Fibroblast of lung (primary cell): ENCODE measurements around the gene SLC15A2. TPM values are rescaled to one million over a fixed set of nuclear protein-coding genes. Genes with fewer than 3 reads are reported as not detected.

Source experiments
- DNase-seq, 2 donors: peaks; one replicate each; pipeline versions ENCODE4 v3.0.0 to v3.0.0-alpha.2; 2010; ENCODE audit warnings: low read depth in 2 of 2
- H2AFZ ChIP-seq: 2 replicates; pipeline ENCODE4 v1.5.1; 2012; ENCODE audit warnings: low read length, control low read depth, inconsistent platforms
- H3K27ac ChIP-seq: 2 replicates; pipeline ENCODE4 v1.5.1; 2011; ENCODE audit warnings: low read length, control low read depth; ENCODE audit not compliant: insufficient read depth
- H3K27me3 ChIP-seq: 2 replicates; pipeline ENCODE4 v1.5.1; 2011; ENCODE audit warnings: mild to moderate bottlenecking, low read length; ENCODE audit not compliant: control insufficient read depth, insufficient read depth
- H3K36me3 ChIP-seq: 2 replicates; pipeline ENCODE4 v1.5.1; 2011; ENCODE audit warnings: low read length; ENCODE audit not compliant: control insufficient read depth, insufficient read depth
- H3K4me1 ChIP-seq: 2 replicates; pipeline ENCODE4 v1.5.1; 2011; ENCODE audit warnings: low read length; ENCODE audit not compliant: control insufficient read depth, insufficient read depth; ENCODE audit errors: extremely low read depth
- H3K4me2 ChIP-seq: 2 replicates; pipeline ENCODE4 v1.5.1; 2011; ENCODE audit warnings: low read length, control low read depth; ENCODE audit not compliant: insufficient read depth; ENCODE audit errors: extremely low read depth
- H3K4me3 ChIP-seq, 4 experiments: fragments of 200-600 bp in 1 of 4; sonication (generic) in 1 of 4; replicated peaks in 1 of 4; 2 replicates each; pipeline ENCODE4 v1.5.1; 2011 to 2016; ENCODE audit warnings: low read length in 4 of 4, low read depth in 3 of 4, mild to moderate bottlenecking in 3 of 4, control low read depth in 2 of 4, inconsistent platforms in 1 of 4, mixed read lengths in 1 of 4; ENCODE audit not compliant: insufficient read depth in 1 of 4; ENCODE audit errors: control extremely low read depth in 1 of 4
- H3K79me2 ChIP-seq: 2 replicates; pipeline ENCODE4 v1.5.1; 2012; ENCODE audit warnings: mild to moderate bottlenecking, low read length, inconsistent platforms; ENCODE audit not compliant: control insufficient read depth, insufficient read depth
- H3K9ac ChIP-seq: 2 replicates; pipeline ENCODE4 v1.5.1; 2011; ENCODE audit warnings: mild to moderate bottlenecking, low read length, control low read depth; ENCODE audit not compliant: insufficient read depth
- H3K9me3 ChIP-seq: 2 replicates; pipeline ENCODE4 v1.5.1; 2012; ENCODE audit warnings: low read depth, low read length; ENCODE audit not compliant: control insufficient read depth, insufficient read depth
- H4K20me1 ChIP-seq: 2 replicates; pipeline ENCODE4 v1.5.1; 2011; ENCODE audit warnings: low read length; ENCODE audit not compliant: control insufficient read depth, insufficient read depth; ENCODE audit errors: extremely low read depth
- EZH2 ChIP-seq: IDR thresholded peaks from 2 replicates; pipeline ENCODE4 v1.5.1; 2012; ENCODE audit warnings: low read length, control low read depth, mild to moderate bottlenecking; ENCODE audit errors: missing control alignments
- polyA plus RNA-seq, 2 donors: library from polyadenylated mRNA; depleted of rRNA in 1 of 2; stranded (reverse) in 1 of 2; unstranded in 1 of 2; fragments of >200 nt; gene quantifications; 2 replicates each; pipeline ENCODE4 v1.2.1, GENCODE V29; 2011 to 2012; ENCODE audit warnings: missing spikeins in 1 of 2
- total RNA-seq: library from RNA; depleted of rRNA; stranded (reverse); fragments of >200 nt; gene quantifications from 2 replicates; pipeline ENCODE4 v1.2.1, GENCODE V29; 2014
- TF ChIP-seq, protein P1 (sequence below), 2 donors: IDR thresholded peaks in 1 of 2; conservative IDR thresholded peaks in 1 of 2; 1 replicate in 1 of 2; 2 replicates in 1 of 2; pipeline ENCODE4 v1.5.1; 2011 to 2012; ENCODE audit warnings: low read length in 2 of 2, control low read depth in 1 of 2, inconsistent platforms in 1 of 2, low read depth in 1 of 2, mild to moderate bottlenecking in 1 of 2

SLC15A2 gene
- total and polyA plus RNA-seq, 2 donors (not counting 1 experiment from before 2014, with no cell fraction given) = 0.31 to 0.33 TPM

DNA sequence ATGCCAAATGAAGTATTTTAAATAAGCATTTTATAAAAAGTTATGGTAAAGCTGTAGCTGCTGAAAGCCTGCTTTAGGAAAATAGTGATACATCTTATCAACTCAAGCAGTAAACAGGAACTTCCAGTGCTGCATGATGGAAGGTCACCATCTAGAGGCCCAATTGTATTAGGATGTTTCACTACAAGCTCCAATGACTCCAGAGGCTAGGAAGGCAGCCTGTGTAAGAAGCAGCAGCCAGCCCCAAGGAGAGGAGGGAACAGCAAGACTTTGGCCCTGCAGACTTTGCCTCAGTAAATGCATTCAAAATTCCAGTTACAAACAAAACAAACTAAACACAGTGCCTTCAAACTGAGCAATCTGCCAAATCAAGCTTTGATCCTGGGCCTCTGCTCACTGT is 95.7 kb downstream of the SLC15A2 start:
- Histone ChIP-seq H3K36me3 (no peaks in the 10 kb centered on the region), H2AFZ (no peak overlapping the region), H3K27me3 (no peaks in the 10 kb centered on the region), H3K27ac (no peak overlapping the region), H3K4me3 (no peak overlapping the region), H3K9me3 (no peaks in the 10 kb centered on the region), H3K4me1 (no peaks in the 10 kb centered on the region), H4K20me1 (no peaks in the 10 kb centered on the region), H3K79me2 (no peaks in the 10 kb centered on the region), H3K4me2 (no peak overlapping the region), H3K9ac (no peak overlapping the region)
- peak in 1 of 2 donors; percentile 3 for DNase-seq
- TF ChIP-seq EZH2 = no peak
- TF ChIP-seq, protein P1, sequence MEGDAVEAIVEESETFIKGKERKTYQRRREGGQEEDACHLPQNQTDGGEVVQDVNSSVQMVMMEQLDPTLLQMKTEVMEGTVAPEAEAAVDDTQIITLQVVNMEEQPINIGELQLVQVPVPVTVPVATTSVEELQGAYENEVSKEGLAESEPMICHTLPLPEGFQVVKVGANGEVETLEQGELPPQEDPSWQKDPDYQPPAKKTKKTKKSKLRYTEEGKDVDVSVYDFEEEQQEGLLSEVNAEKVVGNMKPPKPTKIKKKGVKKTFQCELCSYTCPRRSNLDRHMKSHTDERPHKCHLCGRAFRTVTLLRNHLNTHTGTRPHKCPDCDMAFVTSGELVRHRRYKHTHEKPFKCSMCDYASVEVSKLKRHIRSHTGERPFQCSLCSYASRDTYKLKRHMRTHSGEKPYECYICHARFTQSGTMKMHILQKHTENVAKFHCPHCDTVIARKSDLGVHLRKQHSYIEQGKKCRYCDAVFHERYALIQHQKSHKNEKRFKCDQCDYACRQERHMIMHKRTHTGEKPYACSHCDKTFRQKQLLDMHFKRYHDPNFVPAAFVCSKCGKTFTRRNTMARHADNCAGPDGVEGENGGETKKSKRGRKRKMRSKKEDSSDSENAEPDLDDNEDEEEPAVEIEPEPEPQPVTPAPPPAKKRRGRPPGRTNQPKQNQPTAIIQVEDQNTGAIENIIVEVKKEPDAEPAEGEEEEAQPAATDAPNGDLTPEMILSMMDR (conservative IDR thresholded peaks at IDR 0.05 in 1 of 2, IDR thresholded peaks at IDR 0.05 in 1 of 2; ENCODE audit: low read depth in 1 of 2, low read length in 2 of 2) = no peak

DNA sequence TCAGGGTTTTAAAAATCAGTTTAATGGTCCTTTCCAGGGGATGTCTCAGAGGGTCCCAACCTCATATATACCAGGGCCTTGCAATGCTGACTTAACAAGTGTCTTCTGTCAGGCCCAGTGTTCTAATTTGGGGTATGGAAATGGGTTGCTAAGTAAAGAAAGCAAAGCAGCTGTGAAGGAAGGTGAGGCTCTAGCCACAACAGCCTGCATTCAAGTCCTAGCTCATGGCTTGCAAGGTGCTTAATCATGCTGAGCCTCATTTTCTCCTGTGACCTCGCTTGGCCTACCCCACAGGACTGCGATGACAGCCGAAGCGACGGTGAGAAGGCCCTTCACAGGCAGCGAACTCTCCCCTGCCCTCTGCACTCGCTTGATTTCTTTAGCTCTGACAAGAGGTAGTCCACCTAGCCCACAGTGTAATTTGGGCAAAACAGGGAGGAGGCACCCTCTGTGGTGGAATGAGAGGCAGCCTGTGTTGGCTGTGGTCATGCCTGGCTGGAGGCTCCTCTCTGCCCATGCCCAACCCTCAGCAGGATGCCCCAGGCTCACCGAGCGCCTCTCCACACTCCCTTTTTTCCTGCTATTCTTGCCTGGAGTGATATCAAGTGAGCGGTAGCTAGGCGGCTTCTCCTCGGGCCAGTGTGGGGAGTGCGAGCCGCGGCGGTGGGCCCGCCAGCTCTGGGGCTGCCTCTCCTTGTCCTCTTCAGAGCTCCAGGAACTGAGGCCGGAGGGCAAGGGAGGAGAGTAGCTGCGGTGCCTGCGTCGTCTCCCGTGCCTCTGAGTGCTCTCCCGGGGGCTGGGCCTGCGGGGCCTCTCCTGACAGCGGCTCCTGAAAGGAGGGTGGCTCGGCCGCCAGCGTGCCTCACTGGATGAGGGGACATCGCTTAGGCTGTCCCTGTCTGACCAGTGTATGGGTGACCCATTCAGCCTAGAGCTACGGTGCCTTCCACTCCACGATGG is 98.7 kb downstream of the SLC15A2 start:
- no peak overlapping the region for H2AFZ ChIP-seq
- H4K20me1 ChIP-seq = no peaks in the 10 kb centered on the region
- H3K27me3 ChIP-seq = no peaks in the 10 kb centered on the region
- no peaks in the 10 kb centered on the region for H3K4me1 ChIP-seq
- H3K9ac ChIP-seq = no peak overlapping the region
- no peak overlapping the region for H3K27ac ChIP-seq
- TF ChIP-seq, protein P1 (conservative IDR thresholded peaks at IDR 0.05 in 1 of 2, IDR thresholded peaks at IDR 0.05 in 1 of 2; ENCODE audit: low read depth in 1 of 2, low read length in 2 of 2) = no peak
- no peak for TF ChIP-seq EZH2
- H3K79me2 ChIP-seq = no peaks in the 10 kb centered on the region
- H3K4me2 ChIP-seq = no peak overlapping the region
- no peaks in the 10 kb centered on the region for H3K36me3 ChIP-seq
- no peaks in the 10 kb centered on the region for H3K9me3 ChIP-seq
- no peak for DNase-seq
- no peak overlapping the region for H3K4me3 ChIP-seq

Other genes starting within 250 kb of the SLC15A2 start
- gene HCLS1, start 233.5 kb upstream of the SLC15A2 start, total RNA-seq = 0.51 and 0.66 TPM in 2 replicates
- gene HCLS1, start 233.5 kb upstream of the SLC15A2 start, polyA plus RNA-seq = 0.40 and 7.7 TPM in 2 replicates
- gene GOLGB1, start 144.7 kb upstream of the SLC15A2 start, total RNA-seq = 46.7 and 68.7 TPM in 2 replicates
- 15.8 and 24.7 TPM in 2 replicates for gene GOLGB1, start 144.7 kb upstream of the SLC15A2 start, polyA plus RNA-seq
- gene IQCB1, start 59.3 kb upstream of the SLC15A2 start, total RNA-seq = 13.4 and 19.3 TPM in 2 replicates
- gene IQCB1, start 59.3 kb upstream of the SLC15A2 start, polyA plus RNA-seq = 9.2 and 9.3 TPM in 2 replicates
- 2.1 and 2.8 TPM in 2 replicates for gene EAF2, start 59.2 kb upstream of the SLC15A2 start, total RNA-seq
- gene EAF2, start 59.2 kb upstream of the SLC15A2 start, polyA plus RNA-seq = 0.52 and 1.2 TPM in 2 replicates
- gene ILDR1, start 127.8 kb downstream of the SLC15A2 start, total RNA-seq = not detected in 2 replicates
- gene ILDR1, start 127.8 kb downstream of the SLC15A2 start, polyA plus RNA-seq = not detected in 2 replicates
- gene CD86, start 161.0 kb downstream of the SLC15A2 start, total RNA-seq = not detected in 2 replicates
- gene CD86, start 161.0 kb downstream of the SLC15A2 start, polyA plus RNA-seq = not detected in 2 replicates